Epithelial cell of prostate (primary cell): ENCODE results near the gene ALG10B.

Experiments used
- DNase-seq: peaks from one replicate; pipeline ENCODE4 v3.0.0-alpha.2; 2011; ENCODE audit warnings: low read depth, low spot score
- H3K27ac ChIP-seq: fragments of 450-650 bp; 2 replicates; pipeline ENCODE4 v1.5.1; 2017; ENCODE audit warnings: mild to moderate bottlenecking

Gene ALG10B

DNA sequence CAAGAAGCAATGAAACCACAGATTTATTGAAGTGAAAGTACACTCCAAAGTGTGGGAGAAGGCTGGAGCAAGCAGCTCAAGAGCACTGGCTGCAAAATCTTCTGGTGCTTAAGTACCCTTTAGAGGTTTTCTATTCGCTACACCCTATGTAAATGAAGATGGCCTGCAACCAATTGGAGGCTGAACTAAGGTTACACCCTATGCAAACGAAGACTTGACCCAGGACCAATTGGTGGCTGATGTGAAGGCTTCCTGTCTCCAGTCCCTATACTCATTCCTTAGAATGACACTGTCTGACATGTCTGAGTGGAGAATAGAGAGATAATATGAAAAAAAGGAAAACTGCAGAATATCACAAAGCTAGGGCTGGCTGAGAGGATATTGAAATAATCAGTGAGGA, 57.2 kb downstream of the ALG10B start:
- DNase-seq, result no peak
- H3K27ac ChIP-seq, result no peak overlapping the region

DNA sequence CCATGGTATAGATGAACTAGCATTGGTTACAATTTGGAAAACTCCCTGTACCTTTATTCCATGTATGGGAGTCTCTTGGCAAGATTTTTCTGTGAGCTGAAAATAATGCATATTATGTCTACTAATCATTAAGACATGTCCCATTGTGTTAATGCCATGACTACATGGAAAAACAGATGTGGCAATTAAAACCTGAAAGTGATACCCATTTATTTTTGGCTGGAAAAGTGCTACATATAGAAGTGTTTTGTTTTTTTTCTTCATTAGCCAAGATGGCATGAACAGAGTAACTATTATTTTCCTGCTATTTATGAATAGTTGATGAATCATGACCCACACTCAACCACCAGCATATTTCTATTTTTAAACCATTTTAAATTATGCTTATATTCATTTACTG, 58.2 kb downstream of the ALG10B start:
- no peak for DNase-seq
- H3K27ac ChIP-seq, result no peak overlapping the region
